Liver (tissue), 9 donors: ENCODE measurements around the gene RIC3. TPM values are rescaled to one million over a fixed set of nuclear protein-coding genes. Genes with fewer than 3 reads are reported as not detected.

ENCODE experiments used
- DNase-seq: peaks from one replicate; pipeline ENCODE4 v3.0.0-alpha.2; 2017; ENCODE audit warnings: low spot score
- H3K27ac ChIP-seq, 2 donors: one replicate each; pipeline ENCODE4 v1.7.0; 2013; ENCODE audit warnings: inconsistent platforms in 2 of 2, low read length in 2 of 2, control low read depth in 1 of 2, low read depth in 1 of 2, mild to moderate bottlenecking in 1 of 2
- H3K27me3 ChIP-seq, 4 donors: one replicate each; pipeline versions ENCODE4 v1.6.1 to v1.7.0; 2013; ENCODE audit warnings: low read length in 3 of 4, inconsistent platforms in 1 of 4, mild to moderate bottlenecking in 1 of 4, moderate library complexity in 1 of 4; ENCODE audit not compliant: control insufficient read depth in 4 of 4, insufficient read depth in 4 of 4
- H3K36me3 ChIP-seq, 4 donors: one replicate each; pipeline versions ENCODE4 v1.6.1 to v1.7.0; 2013; ENCODE audit warnings: low read length in 3 of 4, mild to moderate bottlenecking in 3 of 4, low read depth in 1 of 4, moderate library complexity in 1 of 4; ENCODE audit not compliant: control insufficient read depth in 4 of 4, insufficient read depth in 3 of 4
- H3K4me1 ChIP-seq, 4 donors: one replicate each; pipeline versions ENCODE4 v1.6.1 to v1.7.0; 2013; ENCODE audit warnings: low read length in 3 of 4, mild to moderate bottlenecking in 3 of 4, moderate library complexity in 1 of 4; ENCODE audit not compliant: control insufficient read depth in 4 of 4, insufficient read depth in 4 of 4
- H3K4me3 ChIP-seq, 3 donors: one replicate each; pipeline versions ENCODE4 v1.6.1 to v1.7.0; 2013; ENCODE audit warnings: low read length in 3 of 3, control low read depth in 1 of 3, low read depth in 1 of 3, mild to moderate bottlenecking in 1 of 3
- H3K9ac ChIP-seq, 2 donors: one replicate each; pipeline ENCODE4 v1.7.0; 2013; ENCODE audit warnings: low read length in 2 of 2, mild to moderate bottlenecking in 2 of 2, moderate library complexity in 2 of 2, control low read depth in 1 of 2, low read depth in 1 of 2
- H3K9me3 ChIP-seq, 4 donors: one replicate each; pipeline versions ENCODE4 v1.6.1 to v1.7.0; 2013; ENCODE audit warnings: low read length in 3 of 4; ENCODE audit not compliant: control insufficient read depth in 4 of 4
- ATF3 ChIP-seq: IDR thresholded peaks from 2 replicates; pipeline ENCODE4 v1.6.1; 2016; ENCODE audit warnings: antibody characterized with exemption
- CTCF ChIP-seq: fragments of 150-350 bp; IDR thresholded peaks from 2 replicates; pipeline ENCODE4 v1.5.1; 2017; ENCODE audit warnings: improper control_type of control experiment, low read depth, low read length; ENCODE audit not compliant: missing input control
- EGR1 ChIP-seq, 2 donors: IDR thresholded peaks; 2 replicates each; pipeline ENCODE4 v1.6.1; 2016 to 2018; ENCODE audit warnings: antibody characterized with exemption in 2 of 2, low read depth in 2 of 2
- FOXA2 ChIP-seq: IDR thresholded peaks from 2 replicates; pipeline ENCODE4 v1.6.1; 2016; ENCODE audit warnings: antibody characterized with exemption
- GABPA ChIP-seq, 2 donors: IDR thresholded peaks in 1 of 2; conservative IDR thresholded peaks in 1 of 2; 2 replicates each; pipeline ENCODE4 v1.6.1; 2016; ENCODE audit warnings: antibody characterized with exemption in 2 of 2, mild to moderate bottlenecking in 1 of 2, moderate library complexity in 1 of 2
- HNF4A ChIP-seq, 2 donors: conservative IDR thresholded peaks; 2 replicates each; pipeline ENCODE4 v1.6.1; 2016; ENCODE audit warnings: antibody characterized with exemption in 2 of 2, mild to moderate bottlenecking in 2 of 2
- HNF4G ChIP-seq: IDR thresholded peaks from 2 replicates; pipeline ENCODE4 v1.6.1; 2016; ENCODE audit warnings: antibody characterized with exemption
- JUND ChIP-seq, 2 donors: IDR thresholded peaks; 2 replicates each; pipeline ENCODE4 v1.6.1; 2016; ENCODE audit warnings: antibody characterized with exemption in 2 of 2
- MAX ChIP-seq: IDR thresholded peaks from 2 replicates; pipeline ENCODE4 v1.6.1; 2016; ENCODE audit warnings: antibody characterized with exemption
- NR2F2 ChIP-seq: IDR thresholded peaks from 2 replicates; pipeline ENCODE4 v1.6.1; 2016; ENCODE audit warnings: antibody characterized with exemption
- RAD21 ChIP-seq, 2 donors: IDR thresholded peaks; 2 replicates each; pipeline ENCODE4 v1.6.1; 2016; ENCODE audit warnings: antibody characterized with exemption in 2 of 2, mild to moderate bottlenecking in 2 of 2
- REST ChIP-seq: IDR thresholded peaks from 2 replicates; pipeline ENCODE4 v1.6.1; 2016; ENCODE audit warnings: antibody characterized with exemption, mild to moderate bottlenecking
- RXRA ChIP-seq, 2 donors: IDR thresholded peaks; 2 replicates each; pipeline ENCODE4 v1.6.1; 2017 to 2018; ENCODE audit warnings: antibody characterized with exemption in 2 of 2, mild to moderate bottlenecking in 1 of 2
- SP1 ChIP-seq: IDR thresholded peaks from 2 replicates; pipeline ENCODE4 v1.6.1; 2018; ENCODE audit warnings: antibody characterized with exemption, mild to moderate bottlenecking
- TAF1 ChIP-seq: conservative IDR thresholded peaks from 2 replicates; pipeline ENCODE4 v1.6.1; 2016; ENCODE audit warnings: antibody characterized with exemption, mild to moderate bottlenecking
- YY1 ChIP-seq: IDR thresholded peaks from 2 replicates; pipeline ENCODE4 v1.6.1; 2016; ENCODE audit warnings: antibody characterized with exemption, mild to moderate bottlenecking
- ZBTB33 ChIP-seq: IDR thresholded peaks from 2 replicates; pipeline ENCODE4 v1.6.1; 2016; ENCODE audit warnings: antibody characterized with exemption
- WGBS: extraction: QIAGEN DNeasy Blood & Tissue Kit; methylation state at CpG from one replicate; pipeline ENCODE4 v1.1.7; 2013; 5-methylcytosine and 5-hydroxymethylcytosine counted together
- polyA plus RNA-seq, 2 donors: library from polyadenylated mRNA; stranded (reverse) in 1 of 2; unstranded in 1 of 2; fragments of 200-250 nt in 1 of 2; fragments of >200 nt in 1 of 2; fragmentation: Nextera tagmentation in 1 of 2; extraction: Ambion mirVana in 1 of 2; gene quantifications; one replicate each; pipeline versions ENCODE4 v1.2.1 to v1.2.3, GENCODE V29; 2013 to 2015
- total RNA-seq, 2 donors: library from RNA; depleted of rRNA; stranded (reverse); fragments of >200 nt; gene quantifications; one replicate each; pipeline ENCODE4 v1.2.3, GENCODE V29; 2014
- donor health status: healthy.
- donor health status: healthy.
- donor health status: healthy.
- donor health status: healthy.
- donor health status: healthy.

The RIC3 gene
- total and polyA plus RNA-seq, 4 donors = 0.89 to 9.8 (median 4.5) TPM

- no peaks in the 10 kb centered on the region for H3K9me3 ChIP-seq
- H3K4me1 ChIP-seq = no peaks in the 10 kb centered on the region
- no peak overlapping the region for H3K4me3 ChIP-seq
- WGBS = 43% methylated on average over 3 of the region's 3 CpGs
- no peaks in the 10 kb centered on the region for H3K36me3 ChIP-seq
- no peak overlapping the region for H3K27ac ChIP-seq
- peak; percentile 79 for DNase-seq
- no peaks in the 10 kb centered on the region for H3K27me3 ChIP-seq
- TF ChIP-seq GABPA (IDR thresholded peaks at IDR 0.05 in 1 of 2, conservative IDR thresholded peaks at IDR 0.05 in 1 of 2) = no peak
- TF ChIP-seq CTCF = peak; percentile 81
- peak; percentile 91 to 92 for TF ChIP-seq RAD21 (IDR thresholded peaks at IDR 0.05)
- TF ChIP-seq SP1 = no peak
- no peak for TF ChIP-seq TAF1
- TF ChIP-seq ZBTB33 = no peak
- H3K9ac ChIP-seq = no peak overlapping the region
Measured at GRCh38 chr11:8099291-8099899, 69.4 kb downstream of the RIC3 start.

GRCh38 chr11:8098879-8099278 is 69.9 kb downstream of the RIC3 start:
- Histone ChIP-seq H3K27ac (no peak overlapping the region), H3K4me3 (no peak overlapping the region), H3K4me1 (no peaks in the 10 kb centered on the region), H3K9me3 (no peaks in the 10 kb centered on the region), H3K9ac (no peak overlapping the region), H3K27me3 (no peaks in the 10 kb centered on the region), H3K36me3 (no peaks in the 10 kb centered on the region)
- peak; percentile 28 for DNase-seq
- WGBS = 86% methylated on average over 6 of the region's 6 CpGs
- TF ChIP-seq EGR1 (IDR thresholded peaks at IDR 0.05; ENCODE audit: low read depth in 2 of 2) = no peak
- no peak for TF ChIP-seq MAX
- no peak for TF ChIP-seq NR2F2
- no peak for TF ChIP-seq RAD21 (IDR thresholded peaks at IDR 0.05)
- no peak for TF ChIP-seq HNF4G

- Histone ChIP-seq H3K36me3 (no peaks in the 10 kb centered on the region), H3K9ac (no peak overlapping the region), H3K4me1 (no peaks in the 10 kb centered on the region), H3K4me3 (no peak overlapping the region), H3K9me3 (no peaks in the 10 kb centered on the region), H3K27ac (no peak overlapping the region), H3K27me3 (no peaks in the 10 kb centered on the region)
- 77% methylated on average over 4 of the region's 4 CpGs for WGBS
- peak; percentile 16 for DNase-seq
- TF ChIP-seq ATF3 = no peak
- no peak for TF ChIP-seq NR2F2
- TF ChIP-seq YY1 = no peak
- TF ChIP-seq FOXA2 = no peak
- TF ChIP-seq MAX = no peak
- no peak for TF ChIP-seq REST
- no peak for TF ChIP-seq CTCF
- TF ChIP-seq HNF4A (conservative IDR thresholded peaks at IDR 0.05) = no peak
- no peak for TF ChIP-seq GABPA (IDR thresholded peaks at IDR 0.05 in 1 of 2, conservative IDR thresholded peaks at IDR 0.05 in 1 of 2)
- TF ChIP-seq JUND (IDR thresholded peaks at IDR 0.05) = no peak
- TF ChIP-seq EGR1 (IDR thresholded peaks at IDR 0.05; ENCODE audit: low read depth in 2 of 2) = no peak
- no peak for TF ChIP-seq SP1
- no peak for TF ChIP-seq RAD21 (IDR thresholded peaks at IDR 0.05)
- TF ChIP-seq RXRA (IDR thresholded peaks at IDR 0.05) = no peak
Measured at GRCh38 chr11:8098361-8098760, 70.5 kb downstream of the RIC3 start.
